ENCODE measurements around the gene NACC2.

- TF ChIP-seq, protein P1, sequence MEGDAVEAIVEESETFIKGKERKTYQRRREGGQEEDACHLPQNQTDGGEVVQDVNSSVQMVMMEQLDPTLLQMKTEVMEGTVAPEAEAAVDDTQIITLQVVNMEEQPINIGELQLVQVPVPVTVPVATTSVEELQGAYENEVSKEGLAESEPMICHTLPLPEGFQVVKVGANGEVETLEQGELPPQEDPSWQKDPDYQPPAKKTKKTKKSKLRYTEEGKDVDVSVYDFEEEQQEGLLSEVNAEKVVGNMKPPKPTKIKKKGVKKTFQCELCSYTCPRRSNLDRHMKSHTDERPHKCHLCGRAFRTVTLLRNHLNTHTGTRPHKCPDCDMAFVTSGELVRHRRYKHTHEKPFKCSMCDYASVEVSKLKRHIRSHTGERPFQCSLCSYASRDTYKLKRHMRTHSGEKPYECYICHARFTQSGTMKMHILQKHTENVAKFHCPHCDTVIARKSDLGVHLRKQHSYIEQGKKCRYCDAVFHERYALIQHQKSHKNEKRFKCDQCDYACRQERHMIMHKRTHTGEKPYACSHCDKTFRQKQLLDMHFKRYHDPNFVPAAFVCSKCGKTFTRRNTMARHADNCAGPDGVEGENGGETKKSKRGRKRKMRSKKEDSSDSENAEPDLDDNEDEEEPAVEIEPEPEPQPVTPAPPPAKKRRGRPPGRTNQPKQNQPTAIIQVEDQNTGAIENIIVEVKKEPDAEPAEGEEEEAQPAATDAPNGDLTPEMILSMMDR (IDR thresholded peaks at IDR 0.05; ENCODE audit: low read length), result no peak
- TF ChIP-seq EZH2phosphoT487 (IDR thresholded peaks at IDR 0.05; ENCODE audit: low read length), result no peak
- no peak for TF ChIP-seq EZH2 (optimal IDR thresholded peaks at IDR 0.05; ENCODE audit: low read depth, low read length)
Observed at GRCh38 chr9:136124976-136125692, 30.0 kb upstream of the NACC2 start.

Data from MM.1S (cell line).